Activated CD8-positive, alpha-beta memory T cell treated with anti-CD3 and anti-CD28 coated beads, Interleukin-2, amount 50 U/mL, for 48 hours (primary cell): ENCODE data around the gene TCEAL7.
"Not testable (repeated sequence)": the region's sequence is repeated elsewhere in the genome, so short reads cannot be mapped to it uniquely, and the experiment has no call there.

ENCODE experiments used
- DNase-seq: peaks from one replicate; pipeline ENCODE4 v3.0.0-alpha.2; 2020

TCEAL7 gene

GRCh38 chrX:103329991-103330390 is at the start of gene TCEAL7:
TCEAL7 (plus strand) TSS chrX:103330239; CDS start chrX:103331404, 1,165 bp downstream.
- no peak for DNase-seq

GRCh38 chrX:103293118-103293517 is 36.9 kb upstream of the TCEAL7 start:
- no peak for DNase-seq

- DNase-seq: no peak
These were observed 25.3 kb upstream of the TCEAL7 start for GRCh38 chrX:103304705-103305104.

GRCh38 chrX:103305666-103306065 is 24.4 kb upstream of the TCEAL7 start:
- not testable (repeated sequence) for DNase-seq

GRCh38 chrX:103309860-103310554 is 20.0 kb upstream of the TCEAL7 start:
- no peak for DNase-seq

GRCh38 chrX:103310555-103311398 is 19.3 kb upstream of the TCEAL7 start, which contains the start of gene BEX2:
BEX2 (minus strand) TSS chrX:103310990; CDS start chrX:103309976, 1,014 bp downstream.
- DNase-seq: peak; percentile 82

- no peak for DNase-seq
These were observed 18.6 kb upstream of the TCEAL7 start for GRCh38 chrX:103311399-103311780.

- DNase-seq: no peak
These were observed 746 bp downstream of the TCEAL7 start for GRCh38 chrX:103330681-103331288.

- DNase-seq: no peak
These were observed 8.6 kb downstream of the TCEAL7 start for GRCh38 chrX:103338663-103339062.

GRCh38 chrX:103343105-103343504 is 13.1 kb downstream of the TCEAL7 start:
- DNase-seq: no peak

GRCh38 chrX:103344606-103345005 is 14.6 kb downstream of the TCEAL7 start:
- DNase-seq: no peak

- DNase-seq: no peak
These were observed 17.8 kb downstream of the TCEAL7 start for GRCh38 chrX:103347682-103348397.

- DNase-seq: peak; percentile 46
These were observed 26.2 kb downstream of the TCEAL7 start, which contains the start of gene TCEAL9 for GRCh38 chrX:103356130-103356798. TCEAL9 (plus strand) TSS chrX:103356506; CDS start chrX:103357685, 1,179 bp downstream.

GRCh38 chrX:103356858-103357257 is 26.8 kb downstream of the TCEAL7 start:
- DNase-seq: no peak

- no peak for DNase-seq
These were observed 27.8 kb downstream of the TCEAL7 start for GRCh38 chrX:103357871-103358270.

GRCh38 chrX:103359605-103360004 is 29.6 kb downstream of the TCEAL7 start:
- DNase-seq: not testable (repeated sequence)

- no peak for DNase-seq
These were observed 30.1 kb downstream of the TCEAL7 start for GRCh38 chrX:103360092-103360491.

GRCh38 chrX:103360916-103361315 is 30.9 kb downstream of the TCEAL7 start:
- DNase-seq: no peak

GRCh38 chrX:103361798-103362197 is 31.8 kb downstream of the TCEAL7 start:
- DNase-seq: no peak

- no peak for DNase-seq
These were observed 32.4 kb downstream of the TCEAL7 start for GRCh38 chrX:103362474-103362873.

GRCh38 chrX:103363046-103363445 is 33.0 kb downstream of the TCEAL7 start:
- DNase-seq: no peak

GRCh38 chrX:103367502-103367901 is 37.5 kb downstream of the TCEAL7 start:
- DNase-seq: no peak
